Activated T-helper 9 cell treated with anti-CD3 and anti-CD28 coated beads, Interleukin-2, amount 50 U/mL, for 16 hours (primary cell): ENCODE measurements around the gene TTC7B.

Source experiments
- DNase-seq: peaks from one replicate; pipeline ENCODE4 v3.0.0-alpha.2; 2020; ENCODE audit warnings: low read depth

TTC7B gene

DNA sequence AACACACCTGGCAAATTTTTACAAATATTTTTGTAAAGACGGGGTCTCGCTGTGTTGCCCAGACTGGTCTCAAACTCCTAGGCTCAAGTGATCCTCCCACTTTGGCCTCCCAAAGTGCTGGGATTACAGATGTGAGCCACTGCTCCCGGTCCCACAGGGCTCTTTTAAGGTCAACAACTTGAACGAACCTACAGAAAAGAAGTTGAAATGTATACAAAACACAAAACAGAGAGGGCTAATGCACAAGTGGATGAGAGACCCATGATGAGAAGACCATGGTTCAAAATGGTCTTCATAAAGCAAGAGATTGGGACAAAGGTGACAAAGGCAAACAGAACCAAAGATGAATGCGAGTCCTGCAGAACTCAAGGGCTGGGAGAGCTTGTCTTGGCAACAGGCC lies 328.0 kb downstream of the TTC7B start:
- no peak for DNase-seq

DNA sequence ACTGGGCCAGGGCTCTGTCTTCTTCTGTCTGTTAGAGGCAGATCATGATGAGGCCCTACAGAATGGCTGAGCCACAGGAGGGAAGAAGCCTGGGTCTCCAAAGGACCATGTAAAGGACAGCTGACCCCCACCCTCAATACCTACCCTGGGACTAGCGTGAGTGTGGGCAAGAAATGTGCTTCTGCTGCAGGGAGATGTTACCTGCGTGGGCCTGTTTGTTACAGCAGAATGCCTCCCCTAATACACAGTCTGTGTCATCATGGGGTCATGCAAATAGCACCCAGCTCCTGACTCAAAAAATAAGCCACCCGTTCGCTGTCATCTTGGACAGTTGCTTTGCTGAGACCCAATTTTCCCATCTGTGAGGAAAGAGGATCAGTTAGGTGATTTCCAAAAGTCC lies 328.8 kb downstream of the TTC7B start:
- no peak for DNase-seq

DNA sequence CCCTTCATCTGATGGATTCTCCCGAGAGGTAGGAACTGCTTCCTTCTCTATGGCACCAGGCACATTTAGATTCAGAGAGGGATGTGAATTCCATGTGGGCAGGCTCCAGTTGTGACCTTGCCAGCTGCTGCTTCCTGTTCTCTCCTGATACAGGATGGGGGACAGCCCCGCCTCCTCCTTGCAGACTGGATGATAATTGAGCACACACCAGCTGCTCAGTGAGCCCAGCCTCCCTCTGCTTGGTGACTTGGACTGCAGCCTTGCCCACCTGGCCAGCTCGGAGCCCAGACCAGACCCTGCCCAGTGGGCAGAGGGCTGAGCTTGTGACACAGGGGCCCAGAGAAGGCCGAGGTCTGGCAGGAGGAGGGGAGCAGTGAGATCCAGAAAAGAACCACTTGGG lies 329.2 kb downstream of the TTC7B start:
- no peak for DNase-seq

DNA sequence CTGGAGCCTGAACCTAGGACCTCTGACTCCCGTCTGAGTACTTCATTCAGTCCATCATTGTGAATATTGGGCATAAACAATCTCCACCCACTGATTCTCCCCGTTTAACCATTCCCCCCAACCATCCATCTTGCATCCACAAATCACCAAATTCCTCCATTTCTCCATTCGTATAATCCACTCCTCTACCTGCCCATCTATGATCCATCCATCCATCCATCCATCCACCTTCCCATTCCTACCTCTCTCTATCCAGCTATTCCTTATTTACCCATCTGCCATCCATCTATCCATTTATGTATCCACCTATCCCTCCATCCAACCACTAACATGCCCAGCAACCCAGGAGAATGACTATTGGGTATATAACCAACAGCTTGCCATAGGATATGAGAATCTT lies 331.9 kb downstream of the TTC7B start:
- DNase-seq: no peak

DNA sequence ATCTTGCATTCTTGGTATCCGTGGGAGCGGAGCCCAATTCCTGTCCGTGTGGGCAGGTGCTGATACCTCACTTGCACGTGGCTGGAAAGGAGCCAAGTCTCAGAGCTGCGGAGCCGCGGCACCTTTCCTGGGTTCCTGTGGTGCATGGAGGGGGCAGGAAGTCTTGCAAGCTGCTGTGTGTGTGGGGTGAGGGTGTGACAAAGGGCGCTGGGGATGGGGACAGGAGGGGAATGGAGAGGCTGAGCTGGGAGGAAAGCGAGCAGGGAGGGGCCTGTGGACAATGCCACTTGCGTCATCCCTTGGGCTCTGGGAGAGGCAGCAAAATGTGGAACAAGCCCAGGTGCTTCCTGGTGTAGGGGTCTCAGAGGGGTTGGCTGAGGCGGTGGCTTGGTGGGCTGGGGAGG lies 332.7 kb downstream of the TTC7B start:
- DNase-seq: no peak

DNA sequence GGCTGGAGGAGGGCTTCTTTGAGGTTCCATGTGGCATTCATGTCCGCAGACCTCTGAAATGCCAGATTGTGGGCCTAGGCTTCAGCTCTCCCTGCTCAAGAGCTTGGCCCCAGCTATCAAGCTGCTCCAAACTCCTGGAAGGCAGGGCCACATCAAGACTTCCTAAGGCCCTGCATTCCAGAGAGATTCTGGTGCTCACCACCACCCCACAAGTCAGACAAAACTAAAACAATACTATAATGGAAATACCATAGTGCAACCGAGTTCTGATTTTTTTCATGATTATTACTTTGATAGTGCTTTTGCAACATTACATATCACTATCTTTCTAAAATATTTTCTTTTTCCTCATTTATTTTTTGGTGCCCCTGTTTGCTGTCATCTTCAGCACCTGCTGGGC lies 333.1 kb downstream of the TTC7B start:
- no peak for DNase-seq

DNA sequence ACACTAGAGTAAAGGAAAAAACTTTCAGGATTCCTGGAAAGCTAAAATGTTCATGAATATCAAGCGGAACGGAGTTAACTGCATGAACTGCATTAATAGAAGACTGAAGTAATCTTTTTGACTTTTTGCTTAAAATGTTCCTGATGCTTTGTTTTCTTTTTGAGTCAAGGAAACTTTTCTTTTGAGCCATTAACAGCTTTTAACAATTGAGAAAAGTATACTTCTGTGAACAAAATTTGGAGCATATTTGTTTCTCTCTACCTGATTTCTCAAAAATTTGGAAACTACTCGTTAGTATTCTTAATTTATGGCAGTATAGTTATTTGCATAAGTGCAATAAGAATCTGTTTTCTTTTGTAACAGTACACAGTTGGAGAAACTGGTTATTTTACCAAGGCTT lies 340.9 kb downstream of the TTC7B start:
- DNase-seq: no peak
